Inferior parietal cortex (tissue), 1 donor: Measurements from ENCODE around the gene EWSR1.
"Not testable (repeated sequence)": the region's sequence is repeated elsewhere in the genome, so short reads cannot be mapped to it uniquely, and the experiment has no call there.

Experiments
- DNase-seq: peaks from one replicate; pipeline ENCODE4 v3.0.0-alpha.2; 2016; ENCODE audit errors: extremely low spot score

Gene EWSR1, protein sequence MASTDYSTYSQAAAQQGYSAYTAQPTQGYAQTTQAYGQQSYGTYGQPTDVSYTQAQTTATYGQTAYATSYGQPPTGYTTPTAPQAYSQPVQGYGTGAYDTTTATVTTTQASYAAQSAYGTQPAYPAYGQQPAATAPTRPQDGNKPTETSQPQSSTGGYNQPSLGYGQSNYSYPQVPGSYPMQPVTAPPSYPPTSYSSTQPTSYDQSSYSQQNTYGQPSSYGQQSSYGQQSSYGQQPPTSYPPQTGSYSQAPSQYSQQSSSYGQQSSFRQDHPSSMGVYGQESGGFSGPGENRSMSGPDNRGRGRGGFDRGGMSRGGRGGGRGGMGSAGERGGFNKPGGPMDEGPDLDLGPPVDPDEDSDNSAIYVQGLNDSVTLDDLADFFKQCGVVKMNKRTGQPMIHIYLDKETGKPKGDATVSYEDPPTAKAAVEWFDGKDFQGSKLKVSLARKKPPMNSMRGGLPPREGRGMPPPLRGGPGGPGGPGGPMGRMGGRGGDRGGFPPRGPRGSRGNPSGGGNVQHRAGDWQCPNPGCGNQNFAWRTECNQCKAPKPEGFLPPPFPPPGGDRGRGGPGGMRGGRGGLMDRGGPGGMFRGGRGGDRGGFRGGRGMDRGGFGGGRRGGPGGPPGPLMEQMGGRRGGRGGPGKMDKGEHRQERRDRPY

GRCh38 chr22:29267858-29268510 lies at the start of gene EWSR1, which contains the start of gene RHBDD3:
Gene EWSR1, plus strand, starts transcription at chr22:29268268. Its CDS starts 69 bp downstream, at chr22:29268337.
Gene RHBDD3, minus strand, starts transcription at chr22:29267981. Its CDS starts 2,355 bp downstream, at chr22:29265626.
- peak; percentile 96 for DNase-seq

DNA sequence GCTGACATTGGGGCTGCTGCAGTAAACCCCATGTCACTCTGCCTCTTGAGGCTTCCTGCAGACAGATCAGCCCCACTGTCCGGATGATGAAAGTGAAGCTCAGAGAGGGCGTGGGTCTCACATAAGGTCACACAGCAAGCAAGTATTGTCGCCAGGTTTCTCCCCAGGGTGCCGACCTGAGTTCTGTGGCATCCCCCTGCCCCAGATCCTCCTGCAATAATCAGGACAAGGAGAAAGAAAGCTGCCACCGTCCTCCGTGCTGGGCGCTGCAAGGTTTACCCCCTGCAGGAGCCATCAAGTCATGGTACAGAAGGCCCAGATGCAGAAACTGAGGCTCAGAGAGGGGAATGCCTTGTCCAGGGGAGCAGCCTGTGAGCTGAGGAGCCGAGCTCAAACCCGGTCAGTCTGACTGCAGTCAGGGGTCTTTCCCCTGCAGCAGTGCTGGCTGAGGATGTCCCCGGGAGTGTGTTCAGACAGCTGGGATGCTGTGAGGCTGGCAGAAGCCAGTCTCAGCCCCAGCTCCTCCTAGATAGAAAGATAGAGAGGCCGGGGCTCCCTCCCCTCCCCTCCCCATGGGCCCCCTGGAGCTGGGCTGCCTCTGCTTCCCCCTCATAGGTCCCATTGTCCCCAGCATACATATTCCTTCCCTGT lies 49.2 kb upstream of the EWSR1 start:
- DNase-seq, result no peak

GRCh38 chr22:29219409-29219782 lies 48.7 kb upstream of the EWSR1 start:
- not testable (repeated sequence) for DNase-seq

DNA sequence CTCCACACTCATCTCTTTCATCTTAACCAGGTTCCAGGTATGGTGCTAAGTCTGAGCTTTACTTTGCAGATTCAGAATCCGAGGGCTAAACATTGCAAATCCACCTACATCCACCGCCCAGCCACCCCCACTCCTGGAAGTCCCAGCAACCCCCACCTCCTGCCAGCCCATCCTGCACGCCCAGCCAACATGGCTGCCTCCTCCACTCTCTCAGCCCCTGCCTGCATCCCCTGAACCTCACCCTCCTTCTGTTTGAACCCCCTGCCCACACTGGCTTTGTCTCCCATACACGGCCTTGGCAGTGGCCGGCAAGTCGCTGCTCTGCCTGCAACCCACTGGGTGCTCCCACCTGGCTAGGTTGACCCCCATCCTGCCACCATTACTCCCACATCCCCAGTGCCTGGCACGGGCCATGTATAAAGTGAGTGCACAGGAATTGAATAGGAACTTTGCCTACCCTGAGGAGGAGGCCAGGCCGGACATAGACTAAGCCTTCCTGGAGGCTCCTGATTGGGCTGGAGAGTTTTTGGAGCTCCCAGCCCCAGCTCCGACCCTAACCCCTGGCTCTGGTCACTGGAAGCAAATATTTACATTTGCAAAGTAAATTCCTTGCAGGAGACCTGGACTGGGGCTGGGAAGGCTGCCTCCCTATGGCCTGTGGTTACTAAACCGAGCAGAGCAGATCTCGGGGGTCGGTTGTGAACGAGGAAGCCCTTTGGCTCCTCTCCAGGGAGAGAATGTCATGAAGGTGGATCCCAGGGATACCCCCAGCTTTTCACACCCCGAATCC lies 48.0 kb upstream of the EWSR1 start:
- no peak for DNase-seq

DNA sequence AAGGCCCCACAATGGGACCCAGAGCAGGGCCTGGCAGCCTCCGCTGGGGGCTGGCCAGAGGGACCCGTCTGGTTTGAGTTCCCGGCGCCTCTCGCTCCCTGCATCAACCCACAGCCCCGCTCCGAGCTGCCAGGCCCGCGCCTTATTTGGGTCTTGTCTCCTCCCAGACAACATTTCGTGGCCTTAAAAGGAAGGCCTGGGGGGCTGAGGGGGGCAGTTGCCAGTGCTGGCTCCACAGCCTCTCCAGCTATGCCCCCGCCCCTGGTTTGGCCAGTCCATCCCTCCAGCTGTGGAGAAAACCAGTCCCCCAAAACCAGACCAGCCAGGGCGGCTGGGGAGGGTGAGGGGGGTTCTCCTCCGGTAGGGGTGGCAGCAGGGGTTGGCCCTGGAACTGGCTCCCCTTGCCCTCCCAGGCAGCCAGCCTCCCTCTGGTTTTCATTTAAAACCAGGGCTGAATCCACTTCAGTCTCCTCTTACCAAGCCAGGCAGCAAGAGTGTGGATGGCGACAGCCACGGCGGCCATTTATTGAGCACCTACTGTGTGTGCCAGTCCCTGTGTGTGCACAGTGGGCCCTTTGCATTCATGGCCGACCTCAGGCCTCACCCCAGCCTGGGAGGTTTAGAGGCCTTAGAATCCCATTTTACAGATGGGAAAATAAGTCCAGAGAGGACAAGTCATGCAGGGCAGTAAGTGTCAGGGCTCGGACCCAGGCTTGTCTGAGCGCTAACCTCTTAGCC lies 43.8 kb upstream of the EWSR1 start:
- DNase-seq, result no peak

GRCh38 chr22:29224859-29225410 lies 43.1 kb upstream of the EWSR1 start:
- no peak for DNase-seq

DNA sequence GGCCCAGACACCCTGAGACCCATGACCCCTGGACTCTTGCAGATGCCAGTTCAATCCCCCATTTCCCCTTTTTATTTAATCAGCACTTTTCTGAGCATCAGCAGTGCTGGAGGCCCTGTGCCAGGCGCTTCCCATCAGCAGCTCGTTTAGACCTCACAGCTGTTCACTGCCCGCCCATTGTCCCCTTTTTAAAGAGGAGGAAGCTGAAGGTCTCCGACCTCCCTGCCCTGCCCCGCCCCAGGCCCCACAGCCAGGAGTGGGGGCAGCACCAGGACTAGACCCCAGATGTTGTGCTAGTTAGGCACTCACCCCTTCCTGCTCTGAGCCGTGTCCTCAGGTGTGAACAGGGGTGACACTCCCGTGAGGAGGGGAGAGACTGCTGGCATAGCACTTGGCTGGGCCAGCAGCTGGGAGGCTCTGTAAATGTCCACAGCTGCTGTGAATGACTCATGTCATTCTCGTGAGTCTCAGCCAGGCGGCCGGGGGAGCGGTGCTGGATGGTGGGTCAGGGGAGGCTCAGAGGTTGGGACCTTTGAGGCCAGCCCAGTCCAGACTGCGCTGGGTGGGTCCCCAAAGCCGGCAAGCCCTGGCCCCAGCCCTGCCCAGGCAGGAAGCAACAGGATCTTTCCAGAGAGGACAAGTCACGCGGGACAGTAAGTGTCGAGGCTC lies 42.5 kb upstream of the EWSR1 start:
- no peak for DNase-seq

DNA sequence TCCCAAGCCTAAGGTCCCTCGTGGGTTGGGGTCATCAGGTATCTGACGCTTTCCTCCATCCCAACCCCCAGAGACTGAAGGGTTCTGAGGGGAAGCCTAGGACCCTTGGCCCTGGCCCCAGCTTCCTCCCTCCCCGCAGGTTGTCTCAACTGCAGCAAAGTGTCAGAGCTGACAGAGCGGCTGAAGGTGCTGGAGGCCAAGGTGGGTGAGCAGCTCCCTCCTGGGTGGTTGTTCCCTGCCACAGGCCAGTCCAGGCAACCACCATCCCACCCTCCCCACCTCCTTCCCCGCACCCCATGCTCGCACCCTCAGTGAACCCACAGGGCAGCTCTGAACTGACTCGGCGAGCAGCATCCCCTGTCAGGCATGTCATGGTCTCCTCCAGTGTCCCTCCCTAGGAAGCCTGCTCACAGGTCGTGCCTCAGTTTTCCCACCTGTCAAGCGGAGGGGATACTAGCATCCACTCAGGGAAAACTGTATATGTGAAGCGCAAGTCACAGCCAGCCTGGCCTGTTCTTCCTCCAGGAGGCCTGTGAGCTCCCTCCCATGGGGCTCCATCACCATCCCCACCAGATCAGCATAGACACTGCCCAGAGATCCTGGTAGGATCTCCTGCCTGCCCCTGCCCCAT lies 41.6 kb upstream of the EWSR1 start:
- no peak for DNase-seq

GRCh38 chr22:29230972-29231875 lies 36.8 kb upstream of the EWSR1 start:
- no peak for DNase-seq

- no peak for DNase-seq
Measured at GRCh38 chr22:29231971-29232959, 35.8 kb upstream of the EWSR1 start.

DNA sequence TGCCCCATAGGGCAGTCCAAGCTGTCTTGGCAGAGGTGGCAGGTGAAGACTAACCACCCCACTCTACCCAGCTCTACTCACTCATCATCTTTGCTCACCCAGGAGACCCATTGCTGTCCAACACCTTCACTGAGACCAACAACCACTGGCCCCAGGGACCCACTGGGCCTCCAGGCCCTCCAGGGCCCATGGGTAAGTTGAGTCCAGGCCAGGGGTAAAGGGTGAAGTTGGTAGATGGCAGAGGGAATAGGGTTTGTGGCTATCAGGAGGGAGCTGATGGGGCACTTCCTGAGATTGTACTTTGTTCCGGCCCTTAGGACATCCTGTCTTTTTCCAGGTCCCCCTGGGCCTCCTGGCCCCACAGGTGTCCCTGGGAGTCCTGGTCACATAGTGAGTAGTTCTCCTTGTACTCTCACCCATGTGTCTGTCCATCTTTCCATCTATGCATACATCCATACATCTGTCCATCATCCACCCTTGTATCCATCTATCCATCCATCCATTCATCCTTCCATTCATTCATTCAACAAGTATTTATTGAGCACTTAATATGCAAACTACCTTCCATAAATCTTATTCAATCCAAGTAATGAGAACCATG lies 34.7 kb upstream of the EWSR1 start:
- DNase-seq, result no peak

DNA sequence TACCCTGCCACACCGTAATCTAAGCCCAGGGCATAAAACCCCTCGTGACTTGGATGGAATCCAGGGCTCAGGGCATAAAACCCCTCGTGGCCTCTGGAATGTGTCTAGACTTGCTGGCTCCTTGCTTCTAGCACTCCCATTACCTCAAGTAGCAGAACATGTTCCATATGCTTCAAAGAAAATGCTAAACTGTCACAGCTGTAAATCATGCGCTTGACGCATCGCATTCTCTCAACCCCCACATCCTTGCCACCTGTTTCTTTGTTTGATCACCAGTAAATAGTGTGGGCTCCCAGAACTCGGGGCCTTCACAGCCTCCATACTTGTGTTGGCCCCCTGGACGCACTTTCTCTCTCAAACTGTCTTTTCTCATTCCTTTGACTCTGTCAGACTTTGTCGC lies 27.6 kb upstream of the EWSR1 start:
- DNase-seq, result not testable (repeated sequence)

- DNase-seq, result no peak
Measured at GRCh38 chr22:29243874-29244446, 24.1 kb upstream of the EWSR1 start.

GRCh38 chr22:29244785-29245625 lies 23.1 kb upstream of the EWSR1 start:
- DNase-seq, result no peak
